H9 (cell line): Measurements from ENCODE around the gene APBB2. TPM values are rescaled to one million over a fixed set of nuclear protein-coding genes. Genes with fewer than 3 reads are reported as not detected.

Source experiments
- DNase-seq: peaks from one replicate; pipeline ENCODE4 v3.0.0-alpha.2; 2017
- H2AFZ ChIP-seq: one replicate; pipeline ENCODE4 v1.6.1; 2013; ENCODE audit warnings: mild to moderate bottlenecking, low read length, control low read depth, moderate library complexity
- H2AK5ac ChIP-seq: 2 replicates; pipeline ENCODE4 v1.6.1; 2013; ENCODE audit warnings: low read length, control low read depth, mixed read lengths; ENCODE audit not compliant: insufficient read length
- H2BK120ac ChIP-seq: one replicate; pipeline ENCODE4 v1.6.1; 2013; ENCODE audit warnings: low read depth, mild to moderate bottlenecking, low read length, control low read depth, inconsistent platforms; ENCODE audit not compliant: poor library complexity, severe bottlenecking
- H2BK12ac ChIP-seq: 2 replicates; pipeline ENCODE4 v1.6.1; 2013; ENCODE audit warnings: low read length, control low read depth, mixed read lengths, low read depth; ENCODE audit not compliant: insufficient read length
- H2BK15ac ChIP-seq: 2 replicates; pipeline ENCODE4 v1.6.1; 2013; ENCODE audit warnings: low read depth, low read length, control low read depth
- H2BK20ac ChIP-seq: one replicate; pipeline ENCODE4 v1.6.1; 2013; ENCODE audit warnings: low read depth, mild to moderate bottlenecking, low read length, control low read depth, inconsistent platforms; ENCODE audit not compliant: poor library complexity, severe bottlenecking
- H2BK5ac ChIP-seq: 2 replicates; pipeline ENCODE4 v1.6.1; 2013; ENCODE audit warnings: low read length, control low read depth, mixed read lengths; ENCODE audit not compliant: insufficient read length
- H3K14ac ChIP-seq: 2 replicates; pipeline ENCODE4 v1.6.1; 2013; ENCODE audit warnings: low read length, control low read depth; ENCODE audit not compliant: insufficient read depth
- H3K18ac ChIP-seq: 2 replicates; pipeline ENCODE4 v1.6.1; 2013; ENCODE audit warnings: low read depth, mild to moderate bottlenecking, mixed read lengths, low read length, control low read depth; ENCODE audit not compliant: insufficient read length
- H3K23ac ChIP-seq: 2 replicates; pipeline ENCODE4 v1.6.1; 2013; ENCODE audit warnings: low read length, control low read depth, mixed read lengths, low read depth; ENCODE audit not compliant: insufficient read length
- H3K23me2 ChIP-seq: 2 replicates; pipeline ENCODE4 v1.6.1; 2013; ENCODE audit warnings: low read depth, mild to moderate bottlenecking, mixed read lengths, low read length, control low read depth; ENCODE audit not compliant: insufficient read length, poor library complexity, severe bottlenecking
- H3K27ac ChIP-seq: 2 replicates; pipeline ENCODE4 v1.5.1; 2013; ENCODE audit warnings: low read length, control low read depth, mixed read lengths, low read depth; ENCODE audit not compliant: insufficient read length
- H3K27me3 ChIP-seq: 2 replicates; pipeline ENCODE4 v1.6.1; 2013; ENCODE audit warnings: low read length, control low read depth, inconsistent platforms; ENCODE audit not compliant: insufficient read depth
- H3K4ac ChIP-seq: 2 replicates; pipeline ENCODE4 v1.6.1; 2013; ENCODE audit warnings: low read depth, mild to moderate bottlenecking, control low read depth, inconsistent platforms, low read length, moderate library complexity
- H3K4me1 ChIP-seq: 2 replicates; pipeline ENCODE4 v1.6.1; 2013; ENCODE audit warnings: low read length, control low read depth, inconsistent platforms; ENCODE audit not compliant: insufficient read depth
- H3K4me2 ChIP-seq: 2 replicates; pipeline ENCODE4 v1.6.1; 2013; ENCODE audit warnings: low read length, control low read depth, mixed read lengths; ENCODE audit not compliant: insufficient read length, insufficient read depth
- H3K56ac ChIP-seq: 2 replicates; pipeline ENCODE4 v1.6.1; 2013; ENCODE audit warnings: low read depth, mild to moderate bottlenecking, mixed read lengths, low read length, control low read depth; ENCODE audit not compliant: insufficient read length
- H3K79me1 ChIP-seq: 2 replicates; pipeline ENCODE4 v1.6.1; 2013; ENCODE audit warnings: low read depth, mild to moderate bottlenecking, moderate library complexity, low read length, control low read depth, inconsistent platforms; ENCODE audit not compliant: insufficient read depth, poor library complexity, severe bottlenecking
- H3K79me2 ChIP-seq: 2 replicates; pipeline ENCODE4 v1.6.1; 2013; ENCODE audit warnings: low read length, control low read depth, inconsistent platforms; ENCODE audit not compliant: insufficient read depth
- H3K9ac ChIP-seq: 2 replicates; pipeline ENCODE4 v1.6.1; 2013; ENCODE audit warnings: low read length, control low read depth, mixed read lengths; ENCODE audit not compliant: insufficient read length; ENCODE audit errors: extremely low read depth
- H3K9me3 ChIP-seq: one replicate; pipeline ENCODE4 v1.6.1; 2013; ENCODE audit warnings: low read depth, low read length, inconsistent platforms; ENCODE audit not compliant: control insufficient read depth
- H3T11ph ChIP-seq: one replicate; pipeline ENCODE4 v1.6.1; 2013; ENCODE audit warnings: mild to moderate bottlenecking, low read length, control low read depth, inconsistent platforms
- H4K20me1 ChIP-seq: one replicate; pipeline ENCODE4 v1.6.1; 2013; ENCODE audit not compliant: control insufficient read depth, insufficient read length, insufficient read depth
- H4K5ac ChIP-seq: 2 replicates; pipeline ENCODE4 v1.6.1; 2013; ENCODE audit warnings: low read depth, mild to moderate bottlenecking, mixed read lengths, low read length, control low read depth; ENCODE audit not compliant: insufficient read length
- H4K8ac ChIP-seq: replicated peaks from 2 replicates; pipeline ENCODE4 v1.6.1; 2013; ENCODE audit warnings: low read length, control low read depth, mixed read lengths, low read depth; ENCODE audit not compliant: insufficient read length
- H4K91ac ChIP-seq: 2 replicates; pipeline ENCODE4 v1.6.1; 2013; ENCODE audit warnings: low read depth, mild to moderate bottlenecking, moderate library complexity, mixed read lengths, low read length, control low read depth; ENCODE audit not compliant: insufficient read length
- H3K27ac Mint-ChIP-seq, 3 experiments: 2 replicates in 2 of 3; 3 replicates in 1 of 3; pipeline ENCODE4 v1.8.0; 2020 to 2021; ENCODE audit warnings: mixed read lengths in 3 of 3, mild to moderate bottlenecking in 1 of 3, moderate library complexity in 1 of 3
- H3K27me3 Mint-ChIP-seq: 2 replicates; pipeline ENCODE4 v1.8.0; 2021; ENCODE audit warnings: low read depth, mild to moderate bottlenecking, moderate library complexity, mixed read lengths
- H3K36me3 Mint-ChIP-seq, 3 experiments: 2 replicates in 2 of 3; 3 replicates in 1 of 3; pipeline ENCODE4 v1.8.0; 2020 to 2021; ENCODE audit warnings: low read depth in 3 of 3, mixed read lengths in 3 of 3; ENCODE audit not compliant: insufficient read depth in 1 of 3
- H3K4me1 Mint-ChIP-seq, 2 experiments: 2 replicates each; pipeline ENCODE4 v1.8.0; 2020; ENCODE audit warnings: mixed read lengths in 2 of 2
- H3K4me3 Mint-ChIP-seq, 2 experiments: 2 replicates in 1 of 2; 3 replicates in 1 of 2; pipeline ENCODE4 v1.8.0; 2020 to 2021; ENCODE audit warnings: mild to moderate bottlenecking in 2 of 2, mixed read lengths in 2 of 2, moderate library complexity in 1 of 2
- H3K9me3 Mint-ChIP-seq, 2 experiments: 2 replicates in 1 of 2; 3 replicates in 1 of 2; pipeline ENCODE4 v1.8.0; 2020; ENCODE audit warnings: mild to moderate bottlenecking in 2 of 2, mixed read lengths in 2 of 2, moderate library complexity in 1 of 2
- WGBS: extraction: QIAGEN DNeasy Blood & Tissue Kit; methylation state at CpG from one replicate; pipeline ENCODE4 v1.1.7; 2013; ENCODE audit warnings: missing lambda C conversion rate, low lambda C conversion rate, mixed read lengths; ENCODE audit not compliant: insufficient read length; ENCODE audit errors: extremely low coverage; 5-methylcytosine and 5-hydroxymethylcytosine counted together
- total RNA-seq: library from RNA; stranded (reverse); gene quantifications from 2 replicates; pipeline ENCODE4 v1.2.1, GENCODE V29; 2021
- TF ChIP-seq, protein P1 (sequence below): fragments of 200-600 bp; sonication (generic); conservative IDR thresholded peaks from 3 replicates; pipeline ENCODE4 v1.8.0; 2021; ENCODE audit warnings: antibody characterized with exemption, mild to moderate bottlenecking

The APBB2 gene
- total RNA-seq, 1 experiment from 2014 or later = 39.6 TPM

DNA sequence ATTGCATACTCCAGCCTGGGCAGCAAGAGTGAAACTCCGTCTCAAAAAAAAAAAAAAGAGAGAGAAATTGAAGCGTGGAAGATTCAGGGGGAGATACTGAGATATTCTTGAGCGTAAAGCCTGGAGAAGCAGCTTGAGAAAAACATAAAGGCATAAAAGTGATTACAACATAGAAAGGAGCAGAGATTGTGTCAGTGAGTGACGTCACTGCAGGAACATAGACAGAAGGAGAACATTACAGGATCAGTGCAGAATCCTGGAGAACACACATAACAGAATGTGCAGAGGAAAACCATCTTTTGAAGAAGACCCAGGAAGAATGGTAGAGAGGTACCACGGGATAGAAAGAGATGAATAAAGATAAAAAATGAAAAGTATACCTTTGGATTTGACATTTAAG lies 147.0 kb downstream of the APBB2 start:
- H3K27ac Mint-ChIP-seq = no peak overlapping the region
- no peak overlapping the region for H2BK120ac ChIP-seq
- H4K91ac ChIP-seq = no peak overlapping the region
- no peak overlapping the region for H4K8ac ChIP-seq
- H3K27me3 Mint-ChIP-seq = no peaks in the 10 kb centered on the region
- no peak overlapping the region for H2BK12ac ChIP-seq
- H3K56ac ChIP-seq = no peak overlapping the region
- peaks cover 8% of the 10 kb centered on the region; the same call in 1 of the 2 replicates for H3K4me1 ChIP-seq
- H3K4me1 Mint-ChIP-seq = peaks cover 24 to 25% of the 10 kb centered on the region in 2 experiments
- H3K79me2 ChIP-seq = no peaks in the 10 kb centered on the region
- no peak overlapping the region for H3K4me3 Mint-ChIP-seq
- no peak overlapping the region for H2AFZ ChIP-seq
- H3K36me3 Mint-ChIP-seq = no peaks in the 10 kb centered on the region; a peak in 1 of 7 replicates
- H2BK20ac ChIP-seq = no peak overlapping the region
- no CpG with 5 or more reads among the region's 5 CpGs for WGBS
- no peak overlapping the region for H3K14ac ChIP-seq
- DNase-seq = no peak
- H3K9me3 ChIP-seq = no peaks in the 10 kb centered on the region
- H3K79me1 ChIP-seq = no peaks in the 10 kb centered on the region
- no peak overlapping the region for H2BK15ac ChIP-seq
- TF ChIP-seq, protein P1, sequence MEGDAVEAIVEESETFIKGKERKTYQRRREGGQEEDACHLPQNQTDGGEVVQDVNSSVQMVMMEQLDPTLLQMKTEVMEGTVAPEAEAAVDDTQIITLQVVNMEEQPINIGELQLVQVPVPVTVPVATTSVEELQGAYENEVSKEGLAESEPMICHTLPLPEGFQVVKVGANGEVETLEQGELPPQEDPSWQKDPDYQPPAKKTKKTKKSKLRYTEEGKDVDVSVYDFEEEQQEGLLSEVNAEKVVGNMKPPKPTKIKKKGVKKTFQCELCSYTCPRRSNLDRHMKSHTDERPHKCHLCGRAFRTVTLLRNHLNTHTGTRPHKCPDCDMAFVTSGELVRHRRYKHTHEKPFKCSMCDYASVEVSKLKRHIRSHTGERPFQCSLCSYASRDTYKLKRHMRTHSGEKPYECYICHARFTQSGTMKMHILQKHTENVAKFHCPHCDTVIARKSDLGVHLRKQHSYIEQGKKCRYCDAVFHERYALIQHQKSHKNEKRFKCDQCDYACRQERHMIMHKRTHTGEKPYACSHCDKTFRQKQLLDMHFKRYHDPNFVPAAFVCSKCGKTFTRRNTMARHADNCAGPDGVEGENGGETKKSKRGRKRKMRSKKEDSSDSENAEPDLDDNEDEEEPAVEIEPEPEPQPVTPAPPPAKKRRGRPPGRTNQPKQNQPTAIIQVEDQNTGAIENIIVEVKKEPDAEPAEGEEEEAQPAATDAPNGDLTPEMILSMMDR = no peak
- H2BK5ac ChIP-seq = no peak overlapping the region
- no peaks in the 10 kb centered on the region for H3K9me3 Mint-ChIP-seq
- no peak overlapping the region for H3K27ac ChIP-seq
- H4K20me1 ChIP-seq = no peaks in the 10 kb centered on the region
- H3K9ac ChIP-seq = no peak overlapping the region
- H3K18ac ChIP-seq = no peak overlapping the region
- H3K4ac ChIP-seq = no peak overlapping the region
- no peak overlapping the region for H3K4me2 ChIP-seq
- H4K5ac ChIP-seq = no peak overlapping the region
- H3K27me3 ChIP-seq = no peaks in the 10 kb centered on the region
- no peak overlapping the region for H3T11ph ChIP-seq
- no peak overlapping the region for H2AK5ac ChIP-seq
- H3K23ac ChIP-seq = no peak overlapping the region
- H3K23me2 ChIP-seq = no peaks in the 10 kb centered on the region
